Nephron (organoid): Measurements from ENCODE around the gene AAK1.
"Not testable (repeated sequence)": the region's sequence is repeated elsewhere in the genome, so short reads cannot be mapped to it uniquely, and the experiment has no call there.

Experiments
- H3K27ac Mint-ChIP-seq, 3 experiments: 2 replicates each; pipeline ENCODE4 v1.8.0; 2020; ENCODE audit warnings: mixed read lengths in 3 of 3, mild to moderate bottlenecking in 2 of 3, moderate library complexity in 1 of 3
- H3K27me3 Mint-ChIP-seq: 2 replicates; pipeline ENCODE4 v1.8.0; 2021; ENCODE audit warnings: low read depth, mild to moderate bottlenecking, moderate library complexity, mixed read lengths
- H3K36me3 Mint-ChIP-seq: 2 replicates; pipeline ENCODE4 v1.8.0; 2020; ENCODE audit warnings: low read depth, mixed read lengths
- H3K4me1 Mint-ChIP-seq: 2 replicates; pipeline ENCODE4 v1.8.0; 2020; ENCODE audit warnings: mixed read lengths
- H3K4me3 Mint-ChIP-seq, 3 experiments: 2 replicates each; pipeline ENCODE4 v1.8.0; 2020; ENCODE audit warnings: mild to moderate bottlenecking in 3 of 3, mixed read lengths in 3 of 3, moderate library complexity in 2 of 3
- H3K9me3 Mint-ChIP-seq: 2 replicates; pipeline ENCODE4 v1.8.0; 2020; ENCODE audit warnings: mixed read lengths
- TF ChIP-seq, protein P1 (sequence below), 3 experiments: fragments of 200-600 bp; sonication (generic); IDR thresholded peaks; one replicate each; pipeline ENCODE4 v1.5.0; 2021; ENCODE audit warnings: antibody characterized with exemption in 3 of 3; ENCODE audit not compliant: unreplicated experiment in 3 of 3

AAK1 gene

DNA sequence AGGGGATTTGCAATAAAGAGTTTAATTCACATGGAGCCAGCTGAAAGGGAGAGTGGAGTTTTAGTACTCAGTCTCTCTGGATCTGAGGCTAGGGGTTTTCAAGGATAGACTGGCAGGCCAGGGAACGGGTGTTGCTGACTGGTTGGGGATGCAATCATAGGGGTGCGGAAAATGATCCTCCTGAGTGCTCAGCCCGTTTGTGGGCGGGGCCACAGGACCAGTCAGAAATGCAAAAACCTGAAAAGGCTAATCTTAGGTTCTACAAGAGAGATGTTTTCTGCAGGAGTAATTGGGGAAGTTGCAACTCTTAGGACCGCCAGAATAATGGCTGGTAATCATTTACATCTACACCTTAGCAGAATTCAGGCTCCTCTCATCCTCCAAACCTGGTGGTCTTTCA is 208.8 kb downstream of the AAK1 start:
- Mint-ChIP-seq H3K9me3 (no peaks in the 10 kb centered on the region), H3K36me3 (peaks cover 8% of the 10 kb centered on the region), H3K27me3 (no peaks in the 10 kb centered on the region), H3K4me3 (peak overlapping the region; percentile 68 to 98 (median 93)), H3K27ac (peak overlapping the region; percentile 72 to 98 (median 73)), H3K4me1 (peaks cover 25% of the 10 kb centered on the region)
- TF ChIP-seq, protein P1, sequence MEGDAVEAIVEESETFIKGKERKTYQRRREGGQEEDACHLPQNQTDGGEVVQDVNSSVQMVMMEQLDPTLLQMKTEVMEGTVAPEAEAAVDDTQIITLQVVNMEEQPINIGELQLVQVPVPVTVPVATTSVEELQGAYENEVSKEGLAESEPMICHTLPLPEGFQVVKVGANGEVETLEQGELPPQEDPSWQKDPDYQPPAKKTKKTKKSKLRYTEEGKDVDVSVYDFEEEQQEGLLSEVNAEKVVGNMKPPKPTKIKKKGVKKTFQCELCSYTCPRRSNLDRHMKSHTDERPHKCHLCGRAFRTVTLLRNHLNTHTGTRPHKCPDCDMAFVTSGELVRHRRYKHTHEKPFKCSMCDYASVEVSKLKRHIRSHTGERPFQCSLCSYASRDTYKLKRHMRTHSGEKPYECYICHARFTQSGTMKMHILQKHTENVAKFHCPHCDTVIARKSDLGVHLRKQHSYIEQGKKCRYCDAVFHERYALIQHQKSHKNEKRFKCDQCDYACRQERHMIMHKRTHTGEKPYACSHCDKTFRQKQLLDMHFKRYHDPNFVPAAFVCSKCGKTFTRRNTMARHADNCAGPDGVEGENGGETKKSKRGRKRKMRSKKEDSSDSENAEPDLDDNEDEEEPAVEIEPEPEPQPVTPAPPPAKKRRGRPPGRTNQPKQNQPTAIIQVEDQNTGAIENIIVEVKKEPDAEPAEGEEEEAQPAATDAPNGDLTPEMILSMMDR (IDR thresholded peaks at IDR 0.05; ENCODE audit: unreplicated experiment in 3 of 3): no peak

DNA sequence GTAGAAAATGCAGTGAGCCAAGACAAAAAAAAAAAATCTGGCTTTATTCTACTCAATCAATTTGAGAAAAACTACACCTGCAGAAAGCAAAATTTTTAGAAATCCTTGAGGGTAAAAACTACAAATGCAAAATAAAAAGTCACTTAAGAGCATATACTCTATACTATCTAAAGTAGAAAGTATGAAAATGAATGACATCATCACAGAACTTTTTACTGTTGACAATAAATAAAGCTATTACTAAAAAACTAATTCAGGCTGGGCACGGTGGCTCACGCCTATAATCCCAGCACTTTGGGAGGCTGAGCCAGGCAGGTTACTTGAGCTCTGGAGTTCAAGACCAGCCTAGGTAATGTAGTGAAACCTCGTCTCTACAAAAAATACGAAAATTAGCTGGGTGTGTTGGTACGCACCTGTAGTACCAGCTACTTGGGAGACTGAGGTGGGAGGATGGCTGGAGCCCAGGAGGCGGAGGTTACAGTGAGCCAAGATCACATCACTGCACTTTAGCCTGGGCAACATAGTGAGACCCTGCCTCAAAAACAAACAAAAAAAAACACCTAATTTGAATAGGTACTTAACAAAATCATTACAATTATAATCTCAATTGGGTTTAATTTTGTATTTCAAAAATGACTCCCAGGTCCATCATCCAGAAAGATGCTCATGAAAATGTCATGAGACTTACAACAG is 213.9 kb downstream of the AAK1 start:
- Mint-ChIP-seq H3K9me3 (no peaks in the 10 kb centered on the region), H3K4me3 (no peak overlapping the region), H3K36me3 (peaks cover 24% of the 10 kb centered on the region), H3K27me3 (no peaks in the 10 kb centered on the region), H3K4me1 (peaks cover 3% of the 10 kb centered on the region), H3K27ac (peak overlapping the region in 1 of 3 experiments; percentile 69)
- TF ChIP-seq, protein P1 (IDR thresholded peaks at IDR 0.05; ENCODE audit: unreplicated experiment in 3 of 3): no peak

- no peak overlapping the region for H3K4me3 Mint-ChIP-seq
- TF ChIP-seq, protein P1 (IDR thresholded peaks at IDR 0.05; ENCODE audit: unreplicated experiment in 3 of 3): no peak
- peaks cover 24% of the 10 kb centered on the region for H3K36me3 Mint-ChIP-seq
- H3K4me1 Mint-ChIP-seq: no peaks in the 10 kb centered on the region
- H3K27ac Mint-ChIP-seq: peak overlapping the region in 1 of 3 experiments; percentile 69
- H3K9me3 Mint-ChIP-seq: no peaks in the 10 kb centered on the region
- H3K27me3 Mint-ChIP-seq: no peaks in the 10 kb centered on the region
These were observed 214.6 kb downstream of the AAK1 start for GRCh38 chr2:69428981-69429380.

DNA sequence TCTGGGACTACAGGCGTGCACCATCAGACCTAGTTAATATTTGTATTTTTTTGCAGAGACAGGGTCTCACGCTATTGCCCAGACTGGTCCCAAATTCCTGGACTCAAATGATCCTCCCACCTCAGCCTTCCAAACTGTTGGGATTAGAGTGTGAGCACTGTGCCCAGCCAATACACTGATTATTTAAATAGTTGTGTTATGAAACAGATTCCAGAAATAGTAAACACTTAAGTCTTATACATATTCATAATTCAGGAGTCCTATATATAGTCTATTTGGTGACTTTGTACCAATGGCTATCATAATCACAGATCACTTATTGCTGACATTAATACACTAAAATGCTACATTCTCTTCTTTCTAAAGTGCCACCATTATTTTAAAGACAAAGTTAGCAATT is 219.1 kb downstream of the AAK1 start:
- Mint-ChIP-seq H3K9me3 (no peaks in the 10 kb centered on the region), H3K36me3 (peaks cover 43% of the 10 kb centered on the region), H3K27me3 (no peaks in the 10 kb centered on the region), H3K27ac (no peak overlapping the region), H3K4me3 (no peak overlapping the region), H3K4me1 (no peaks in the 10 kb centered on the region)
- TF ChIP-seq, protein P1 (IDR thresholded peaks at IDR 0.05; ENCODE audit: unreplicated experiment in 3 of 3): no peak

DNA sequence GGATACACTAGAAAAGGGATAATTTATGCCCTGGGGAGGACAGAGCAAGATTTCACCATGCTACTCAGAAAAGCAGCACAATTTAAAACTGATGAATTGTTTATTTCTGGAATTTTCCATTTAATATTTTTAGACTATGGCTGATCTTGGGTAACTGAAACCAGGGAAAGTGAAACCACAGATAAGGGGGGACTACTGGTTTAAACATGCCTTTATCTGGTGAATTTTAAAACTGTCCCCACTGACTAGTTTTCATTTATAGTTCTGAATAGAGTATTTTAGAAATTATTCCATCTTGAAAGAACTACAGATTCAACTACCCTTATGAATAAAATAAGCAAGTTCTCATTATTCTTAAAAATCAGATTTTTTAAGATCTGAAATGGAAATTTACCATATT is 221.3 kb downstream of the AAK1 start:
- H3K27me3 Mint-ChIP-seq: no peaks in the 10 kb centered on the region
- no peak overlapping the region for H3K27ac Mint-ChIP-seq
- no peak overlapping the region for H3K4me3 Mint-ChIP-seq
- no peaks in the 10 kb centered on the region for H3K4me1 Mint-ChIP-seq
- H3K9me3 Mint-ChIP-seq: no peaks in the 10 kb centered on the region
- H3K36me3 Mint-ChIP-seq: peaks cover 49% of the 10 kb centered on the region
- TF ChIP-seq, protein P1 (IDR thresholded peaks at IDR 0.05; ENCODE audit: unreplicated experiment in 3 of 3): no peak

DNA sequence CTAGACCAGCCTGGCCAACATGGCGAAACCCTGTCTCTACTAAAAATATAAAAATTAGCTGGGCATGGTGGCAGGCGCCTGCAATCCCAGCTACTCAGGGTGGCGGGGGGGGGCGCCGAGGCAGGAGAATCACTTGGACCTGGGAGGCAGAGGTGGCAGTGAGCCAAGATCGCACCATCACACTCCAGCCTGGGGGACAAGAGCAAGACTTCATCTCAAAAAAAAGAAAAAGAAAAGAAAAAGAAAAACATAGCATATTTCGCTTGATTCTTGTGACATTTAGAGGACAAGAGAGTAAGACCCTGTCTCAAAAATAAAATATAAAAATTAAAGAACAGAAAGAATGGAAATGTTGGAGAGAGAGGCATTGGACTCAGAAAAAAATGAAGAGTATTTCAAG is 224.4 kb downstream of the AAK1 start:
- peaks cover 48% of the 10 kb centered on the region for H3K36me3 Mint-ChIP-seq
- H3K4me3 Mint-ChIP-seq, H3K9me3 Mint-ChIP-seq, H3K27ac Mint-ChIP-seq, H3K27me3 Mint-ChIP-seq, H3K4me1 Mint-ChIP-seq: not testable (repeated sequence)
